ENCODE results near the gene MRPS34.

The MRPS34 gene

DNA sequence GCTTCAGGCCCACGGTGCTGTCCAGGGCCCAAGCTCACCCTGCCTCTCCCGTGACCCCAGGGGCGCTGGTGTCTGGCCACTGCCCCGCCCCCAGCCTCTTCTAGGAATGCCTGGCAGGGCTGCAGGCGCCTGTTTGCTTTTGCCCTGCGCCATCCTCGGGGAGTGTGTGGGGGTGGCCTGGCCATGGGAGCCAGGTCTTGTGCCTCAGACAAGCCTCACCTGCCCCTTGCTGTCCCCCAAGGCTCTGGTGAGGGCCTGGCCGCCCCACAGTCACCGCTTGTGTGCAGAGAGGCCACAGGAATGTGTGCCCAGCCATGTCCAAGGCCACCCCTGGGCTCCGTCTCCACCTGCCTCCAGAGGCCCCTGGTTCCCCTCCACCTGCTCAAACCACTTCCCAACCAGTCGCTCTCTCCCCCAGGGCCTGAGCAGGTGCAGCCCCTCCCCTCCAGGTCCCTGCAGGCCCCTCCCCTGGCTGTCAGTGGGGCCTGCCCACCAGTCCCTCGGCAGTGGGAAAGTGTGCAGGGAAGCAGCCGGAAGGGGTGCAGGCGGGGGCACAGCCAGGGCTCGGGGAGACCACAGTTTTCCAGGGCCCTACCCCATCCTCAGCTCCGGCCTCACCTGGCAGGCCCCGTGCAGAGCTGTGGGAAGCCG is 21.4 kb upstream of the MRPS34 start:
- DNase-seq = no peak

DNA sequence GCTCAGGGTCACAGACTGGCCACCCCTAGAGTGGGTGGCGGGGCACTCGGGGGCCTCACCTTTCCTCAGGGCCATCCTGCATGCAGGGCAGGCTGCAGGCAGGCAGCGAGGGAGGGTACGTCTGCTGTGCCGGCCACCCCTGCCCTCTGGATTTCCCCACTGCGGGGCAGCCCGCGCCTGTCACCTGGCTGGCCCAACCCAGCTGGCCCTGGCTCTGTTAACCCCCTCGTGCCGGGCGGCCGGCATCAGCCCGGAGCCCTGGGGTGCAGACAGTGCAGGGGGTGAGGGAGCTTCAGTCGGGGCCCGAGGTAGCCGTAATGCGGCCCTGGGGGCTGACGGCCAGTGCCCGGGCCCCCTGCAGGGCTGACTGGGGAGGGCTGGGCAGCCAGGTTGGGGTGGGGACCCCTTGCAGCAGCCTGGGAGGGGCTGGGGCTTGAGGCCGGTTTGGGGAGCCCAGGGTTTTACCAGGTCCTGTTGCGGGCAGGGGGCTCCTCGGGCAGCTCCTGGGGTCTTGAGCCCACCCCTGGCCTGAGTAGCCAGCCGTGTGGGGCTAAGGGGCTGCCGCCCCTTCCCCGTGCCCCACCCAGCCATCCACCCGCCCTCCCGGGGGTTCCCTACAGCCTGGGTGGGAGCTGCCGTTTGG is 20.8 kb upstream of the MRPS34 start, which contains the start of gene IGFALS:
TSS of gene IGFALS (minus strand) at position 128 of the 643 bp plus-strand sequence. CDS start at position 75, 53 bp downstream.
- no peak for DNase-seq

DNA sequence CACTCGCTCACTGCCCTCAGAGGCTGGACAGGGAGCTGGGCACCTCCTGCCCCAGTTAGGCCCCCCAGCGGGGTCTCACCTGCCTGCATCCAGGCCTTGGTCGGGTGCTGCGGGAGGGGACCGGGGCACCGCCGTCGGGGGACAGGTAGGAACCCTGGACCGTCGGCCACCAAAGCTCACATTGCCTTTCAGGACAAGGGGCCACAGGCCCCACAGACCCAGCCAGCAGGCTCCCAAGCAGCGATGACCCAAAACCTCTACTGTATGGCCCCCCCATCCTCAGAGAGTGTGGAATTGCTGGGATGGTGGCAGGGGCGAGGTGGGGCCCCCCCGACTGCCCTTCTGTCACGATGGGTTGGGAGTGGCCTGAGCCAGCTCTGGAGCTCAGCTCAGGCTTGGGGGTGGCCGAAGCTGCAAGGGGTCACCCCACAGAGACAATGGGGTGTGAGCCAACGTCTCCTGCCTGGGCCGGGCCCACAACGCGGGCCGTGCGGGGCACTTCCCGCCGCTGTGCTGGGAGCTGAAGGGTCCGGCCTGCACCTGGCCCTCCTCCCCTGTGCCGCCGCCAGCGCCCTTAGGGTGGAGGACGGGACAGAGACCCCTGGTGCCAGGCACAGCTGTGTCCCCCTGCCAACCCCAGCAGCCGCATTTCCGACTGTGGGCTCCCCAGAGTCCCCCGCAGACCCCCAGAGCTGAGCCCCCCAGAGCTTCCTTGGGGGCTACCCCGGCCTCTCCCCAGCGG is 20.1 kb upstream of the MRPS34 start:
- DNase-seq = no peak

DNA sequence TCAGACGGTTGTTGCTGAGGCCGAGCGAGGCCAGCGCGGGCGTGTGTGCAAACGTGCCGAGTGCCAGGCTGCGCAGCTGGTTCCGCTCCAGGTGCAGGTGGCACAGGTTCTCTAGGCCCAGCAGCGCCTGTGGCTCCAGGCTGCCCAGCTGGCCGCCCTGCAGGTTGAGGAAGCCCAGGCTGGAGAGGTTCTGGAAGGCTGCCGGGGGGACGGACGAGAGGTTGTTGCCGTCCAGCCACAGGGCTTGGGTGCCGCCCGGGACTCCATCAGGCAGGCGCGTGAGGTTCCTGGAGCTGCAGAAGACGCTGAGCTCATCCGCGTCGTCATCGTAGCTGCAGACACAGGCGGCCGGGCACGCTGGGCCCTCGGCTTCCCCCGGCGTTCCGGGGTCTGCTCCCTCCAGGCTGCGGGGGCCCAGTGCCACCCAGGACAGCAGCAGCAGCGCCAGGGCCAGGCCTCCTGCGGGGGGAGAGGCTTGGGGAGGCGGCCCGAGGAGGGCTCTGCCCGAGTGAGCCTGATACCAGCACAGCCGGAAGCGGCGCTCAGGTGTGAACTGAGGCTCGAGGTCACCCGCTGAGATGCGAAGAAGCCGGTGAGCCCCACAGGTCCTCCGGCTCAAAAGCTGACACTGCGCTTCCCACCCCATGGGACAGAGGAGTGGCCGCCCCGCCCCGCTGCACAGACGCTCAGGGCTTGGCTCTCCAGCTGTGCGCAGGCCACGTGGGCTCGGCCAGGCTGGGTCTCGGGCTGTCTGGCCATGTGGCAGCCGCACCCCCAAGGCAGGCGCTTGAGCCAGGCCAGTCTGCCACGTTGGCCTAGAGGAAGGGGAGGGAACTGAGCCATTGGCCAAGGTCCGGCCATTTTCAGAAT is 19.2 kb upstream of the MRPS34 start:
- DNase-seq = no peak

DNA sequence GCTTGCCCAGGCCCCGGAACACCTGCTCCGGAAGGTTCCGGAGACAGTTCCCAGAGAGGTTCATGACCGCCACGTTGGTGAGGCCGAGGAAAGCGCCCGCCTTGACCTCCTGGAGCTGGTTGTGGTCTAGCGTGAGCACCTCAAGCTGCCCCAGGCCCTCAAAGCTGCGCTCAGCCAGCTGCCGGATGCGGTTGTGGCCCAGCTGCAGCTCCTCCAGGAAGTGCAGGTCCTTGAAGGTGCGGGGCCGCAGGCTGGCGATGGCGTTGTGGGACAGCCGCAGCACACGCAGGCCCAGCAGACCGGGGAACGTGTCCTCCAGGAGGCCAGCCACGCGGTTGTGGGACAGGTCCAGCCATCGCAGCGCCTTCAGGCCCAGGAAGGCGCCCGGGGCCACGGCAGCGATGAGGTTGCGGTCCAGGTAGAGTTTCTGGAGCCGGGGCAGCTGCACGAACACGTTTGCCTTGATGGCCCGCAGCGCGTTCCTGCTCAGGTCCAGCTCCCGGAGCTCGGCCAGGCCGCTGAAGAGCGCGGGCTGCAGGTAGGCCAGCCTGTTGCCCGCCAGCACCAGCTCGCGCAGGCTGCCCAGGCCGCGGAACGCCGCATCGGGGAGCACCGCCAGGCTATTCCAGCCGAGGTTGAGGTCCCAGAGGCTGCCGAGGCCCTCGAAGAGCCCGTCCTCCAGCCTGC is 18.5 kb upstream of the MRPS34 start:
- no peak for DNase-seq

DNA sequence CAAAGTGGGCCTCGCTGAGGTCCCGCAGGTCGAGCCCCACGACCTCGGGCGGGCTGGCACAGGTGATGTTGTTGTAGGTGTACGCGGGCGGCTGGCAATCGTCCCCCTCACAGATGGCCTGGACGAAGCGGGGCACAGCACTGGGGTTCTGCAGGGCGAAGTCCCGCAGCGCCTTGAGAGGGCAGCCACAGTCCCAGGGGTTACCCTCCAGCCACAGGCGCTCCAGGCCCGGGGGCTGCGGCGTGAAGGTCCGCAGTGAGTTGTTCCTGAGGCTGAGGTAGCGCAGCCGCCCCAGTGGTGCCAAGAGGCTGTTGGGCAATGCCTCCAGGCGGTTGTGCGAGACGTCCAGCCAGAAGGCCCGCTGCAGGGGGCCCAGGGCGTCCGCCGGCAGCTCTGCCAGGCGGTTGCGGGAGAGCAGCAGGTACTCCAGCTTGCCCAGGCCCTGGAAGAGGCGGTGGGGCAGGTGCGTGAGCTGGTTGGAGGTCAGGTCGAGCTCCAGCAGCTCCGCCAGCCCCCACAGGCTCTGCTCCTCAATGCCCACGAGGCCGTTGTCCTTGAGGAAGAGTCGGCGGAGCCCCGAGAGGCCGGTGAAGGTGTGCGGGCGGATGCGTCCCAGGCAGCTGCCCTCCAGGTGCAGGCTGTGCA is 17.8 kb upstream of the MRPS34 start:
- DNase-seq = no peak

DNA sequence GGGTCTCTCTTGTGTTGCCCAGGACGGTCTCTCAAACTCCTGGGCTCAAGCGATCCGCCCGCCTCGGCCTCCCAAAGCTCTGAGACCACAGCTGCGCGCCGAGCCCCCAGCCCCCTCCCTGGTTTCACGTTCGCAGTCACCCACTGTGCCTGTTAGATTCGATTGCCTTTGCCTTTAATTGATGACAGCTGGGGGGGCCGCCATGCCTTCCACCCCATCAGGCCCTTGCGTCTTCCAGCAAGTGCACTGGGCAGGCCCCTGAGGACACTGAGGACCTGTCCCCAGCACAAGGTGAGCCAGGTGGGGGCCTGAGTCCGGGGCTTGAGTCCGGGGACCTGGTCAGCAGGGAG is 17.3 kb upstream of the MRPS34 start:
- DNase-seq = no peak

DNA sequence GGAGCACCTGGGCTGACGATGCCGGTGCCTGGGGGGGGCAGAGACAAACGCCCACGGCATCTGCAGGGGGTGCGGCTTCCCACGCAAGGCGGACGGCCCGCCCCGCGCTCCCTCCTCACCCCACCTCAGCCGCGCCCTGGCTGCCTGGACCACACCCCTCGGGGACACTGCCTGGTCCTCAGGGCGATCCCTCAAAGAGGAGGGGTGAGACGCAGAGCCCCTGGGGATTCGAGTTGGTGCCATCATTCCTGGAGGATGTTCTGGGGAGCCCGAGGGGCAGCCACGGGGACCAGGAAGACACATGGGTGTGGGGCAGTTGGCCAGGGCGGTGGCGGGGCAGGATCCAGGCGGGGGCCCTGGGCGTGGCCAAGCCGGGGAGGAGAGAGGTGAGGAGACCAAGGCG is 16.7 kb upstream of the MRPS34 start:
- no peak for DNase-seq

DNA sequence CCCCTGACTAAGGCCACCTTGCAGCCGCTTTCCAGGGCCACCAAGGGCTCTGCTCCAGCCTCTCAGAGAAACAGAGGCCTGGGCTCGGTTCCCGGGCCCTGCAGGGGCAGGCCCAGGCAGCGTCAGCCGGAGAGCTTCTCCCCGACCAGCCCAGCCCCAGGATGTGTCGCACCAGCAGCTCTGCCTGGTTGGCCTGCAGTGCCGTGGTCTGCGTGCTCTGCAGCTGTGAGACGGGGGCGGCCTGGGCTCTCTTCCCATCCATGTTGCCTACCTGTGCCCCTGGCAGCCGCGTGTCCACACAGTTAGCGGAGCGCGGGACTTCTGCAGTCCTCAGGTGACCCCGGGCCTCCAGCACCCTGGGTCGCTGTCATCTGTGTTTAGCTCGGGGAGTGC is 15.8 kb upstream of the MRPS34 start:
- DNase-seq = no peak

DNA sequence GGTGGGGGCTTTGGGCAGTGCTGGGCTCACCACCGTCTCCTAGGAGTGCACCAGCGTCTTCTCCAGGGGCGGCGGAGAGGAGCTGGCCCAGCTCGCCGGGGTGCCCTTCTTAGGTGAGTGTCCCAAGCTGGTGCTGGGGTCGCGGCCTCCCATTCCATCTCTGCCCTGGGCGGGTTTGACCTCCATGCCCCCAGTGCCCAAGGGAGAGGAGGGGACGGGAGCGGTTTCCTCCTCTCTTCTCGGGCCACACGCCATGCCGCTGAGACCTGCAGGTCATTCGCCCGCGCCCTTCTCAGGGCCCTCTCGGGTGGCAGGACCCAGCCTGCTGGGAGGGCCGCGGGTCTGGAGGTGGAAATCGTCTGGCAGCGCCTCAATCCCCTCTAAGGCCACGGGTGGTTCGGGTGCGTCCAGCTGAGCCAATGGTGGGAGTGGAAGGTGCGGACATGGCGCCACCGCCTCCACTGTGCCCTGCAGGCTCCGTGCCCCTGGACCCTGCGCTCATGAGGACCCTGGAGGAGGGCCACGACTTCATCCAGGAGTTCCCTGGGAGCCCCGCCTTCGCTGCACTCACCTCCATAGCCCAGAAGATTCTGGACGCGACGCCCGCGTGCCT is 15.3 kb upstream of the MRPS34 start:
- DNase-seq = no peak

DNA sequence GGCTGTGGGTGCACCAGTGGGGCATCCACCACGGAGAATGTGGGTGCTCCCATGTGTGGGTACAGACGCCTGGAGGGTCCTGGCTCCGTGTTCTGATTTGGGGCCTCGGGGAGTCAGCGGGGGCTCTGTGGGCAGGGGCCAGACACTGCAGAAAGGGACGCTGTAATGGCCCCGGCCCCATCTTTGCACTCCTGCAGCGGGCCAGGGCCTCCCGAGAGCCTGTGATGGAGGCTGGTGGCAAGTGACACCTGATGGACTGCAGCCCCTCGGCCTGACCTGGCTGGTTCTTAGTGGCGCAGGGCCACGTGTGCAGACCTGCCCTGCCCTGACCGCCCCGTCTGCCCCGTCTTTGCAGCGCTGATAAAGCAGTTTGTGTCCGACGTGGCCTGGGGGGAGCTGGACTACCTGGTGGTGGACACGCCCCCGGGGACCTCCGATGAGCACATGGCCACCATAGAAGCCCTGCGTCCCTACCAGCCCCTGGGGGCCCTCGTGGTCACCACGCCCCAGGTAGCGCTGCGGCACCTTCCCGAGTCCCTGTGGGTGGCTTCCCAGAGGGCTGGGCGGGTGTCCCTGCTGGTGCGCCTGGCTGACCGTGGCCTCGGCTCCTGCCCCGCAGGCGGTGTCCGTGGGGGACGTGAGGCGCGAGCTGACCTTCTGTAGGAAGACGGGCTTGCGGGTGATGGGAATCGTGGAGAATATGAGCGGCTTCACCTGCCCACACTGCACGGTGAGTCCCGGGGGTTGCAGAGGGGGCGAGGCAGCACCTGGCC is 14.6 kb upstream of the MRPS34 start:
- DNase-seq = no peak

DNA sequence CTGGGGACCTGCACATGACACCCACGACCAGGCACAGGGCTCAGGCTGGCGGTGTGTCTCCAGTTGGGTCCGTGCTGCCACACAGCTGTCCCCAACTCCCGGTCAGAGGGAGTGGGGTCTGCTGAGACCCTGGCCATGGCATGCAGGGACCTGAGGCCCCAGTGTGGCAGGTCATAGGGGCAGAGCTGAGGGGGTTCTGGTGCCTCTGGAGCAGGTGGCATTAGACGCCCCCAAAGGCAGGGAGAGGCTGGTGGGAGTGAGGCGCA is 14.1 kb upstream of the MRPS34 start:
- no peak for DNase-seq

DNA sequence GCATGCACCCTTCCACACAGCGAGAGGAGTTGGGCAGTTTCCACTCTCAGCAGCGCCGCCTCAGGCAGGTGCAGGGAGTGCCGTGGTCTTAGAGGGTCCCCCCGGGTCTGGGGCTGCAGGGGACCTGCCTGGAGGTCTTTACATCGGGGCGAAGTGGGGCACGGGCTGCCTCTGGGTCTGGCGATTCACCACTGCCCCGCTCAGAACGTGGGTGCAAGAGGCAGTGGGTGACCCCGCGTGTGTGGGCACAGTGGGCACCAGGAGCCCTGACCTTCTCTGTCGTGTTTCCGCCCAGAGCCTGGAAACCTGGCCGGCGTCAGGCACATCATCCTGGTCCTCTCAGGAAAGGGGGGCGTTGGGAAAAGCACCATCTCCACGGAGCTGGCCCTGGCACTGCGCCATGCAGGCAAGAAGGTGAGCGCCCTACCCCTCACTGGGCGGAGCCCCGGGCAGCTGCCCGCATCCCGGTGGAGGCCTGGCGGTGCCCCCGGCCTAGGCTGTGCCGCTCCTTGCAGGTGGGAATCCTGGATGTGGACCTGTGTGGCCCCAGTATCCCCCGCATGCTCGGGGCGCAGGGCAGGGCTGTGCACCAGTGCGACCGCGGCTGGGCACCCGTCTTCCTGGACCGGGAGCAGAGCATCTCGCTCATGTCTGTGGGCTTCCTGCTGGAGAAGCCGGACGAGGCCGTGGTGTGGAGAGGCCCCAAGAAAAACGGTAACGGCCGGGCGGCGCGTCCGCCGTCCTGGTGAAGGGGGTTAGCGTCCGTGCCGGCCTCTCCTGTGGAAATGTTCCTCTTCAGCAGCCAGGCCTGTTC is 13.5 kb upstream of the MRPS34 start:
- no peak for DNase-seq

DNA sequence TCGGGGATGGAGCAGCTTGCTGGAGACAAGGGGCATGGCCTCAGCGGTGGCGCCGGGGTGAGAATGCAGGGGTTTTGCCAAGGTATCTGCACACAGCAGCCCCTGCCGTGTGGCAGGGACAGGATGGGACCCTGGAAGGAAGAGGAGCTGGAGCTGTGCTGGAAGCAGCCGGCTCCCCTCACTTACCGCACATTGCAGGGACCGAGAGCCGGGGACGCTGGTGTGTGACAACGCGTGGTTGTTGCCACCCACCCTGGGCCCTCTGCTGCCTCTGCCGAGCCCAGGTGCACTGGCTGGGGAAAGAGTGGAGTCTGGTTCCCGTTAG is 12.9 kb upstream of the MRPS34 start:
- DNase-seq = no peak

DNA sequence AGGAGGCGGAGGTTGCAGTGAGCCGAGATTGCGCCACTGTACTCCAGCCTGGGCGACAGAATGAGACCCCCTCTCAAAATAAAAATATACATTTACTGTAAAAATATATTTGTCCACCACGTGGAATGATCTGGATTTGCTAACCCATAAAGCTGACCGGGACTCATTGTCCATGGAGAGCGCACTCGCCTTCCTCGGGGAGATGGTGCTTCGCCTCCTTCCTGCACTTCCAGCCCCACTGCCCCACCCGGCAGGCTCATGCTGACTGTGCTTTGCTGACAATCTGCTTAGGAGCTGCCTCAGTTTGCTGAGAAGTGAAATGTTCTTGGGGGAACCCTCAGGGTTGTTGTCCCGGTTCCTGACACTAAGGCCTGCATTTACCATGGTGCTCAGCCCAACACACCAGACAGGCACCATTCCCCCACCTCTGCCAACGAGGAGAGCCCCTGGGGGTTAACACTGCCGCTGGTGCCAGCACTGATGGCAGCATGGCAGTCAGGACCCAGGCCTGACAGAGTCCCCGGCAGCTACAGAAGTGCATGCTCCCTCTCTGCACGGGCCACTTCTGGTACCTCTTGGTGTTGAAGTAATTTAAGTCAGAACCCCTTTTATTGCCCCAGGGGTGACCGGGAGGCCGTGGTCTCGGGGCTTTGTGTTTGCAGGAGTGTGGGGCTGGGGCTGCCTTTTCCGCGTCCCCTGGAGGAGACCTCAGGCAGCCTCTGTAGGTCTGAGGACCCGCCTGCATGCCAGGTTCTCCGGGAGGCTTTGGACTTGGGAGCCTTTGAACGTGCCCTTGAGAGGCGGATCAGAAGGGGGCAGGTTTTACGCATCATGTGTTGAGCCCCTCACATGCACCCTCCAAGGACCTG is 12.3 kb upstream of the MRPS34 start:
- DNase-seq = no peak

DNA sequence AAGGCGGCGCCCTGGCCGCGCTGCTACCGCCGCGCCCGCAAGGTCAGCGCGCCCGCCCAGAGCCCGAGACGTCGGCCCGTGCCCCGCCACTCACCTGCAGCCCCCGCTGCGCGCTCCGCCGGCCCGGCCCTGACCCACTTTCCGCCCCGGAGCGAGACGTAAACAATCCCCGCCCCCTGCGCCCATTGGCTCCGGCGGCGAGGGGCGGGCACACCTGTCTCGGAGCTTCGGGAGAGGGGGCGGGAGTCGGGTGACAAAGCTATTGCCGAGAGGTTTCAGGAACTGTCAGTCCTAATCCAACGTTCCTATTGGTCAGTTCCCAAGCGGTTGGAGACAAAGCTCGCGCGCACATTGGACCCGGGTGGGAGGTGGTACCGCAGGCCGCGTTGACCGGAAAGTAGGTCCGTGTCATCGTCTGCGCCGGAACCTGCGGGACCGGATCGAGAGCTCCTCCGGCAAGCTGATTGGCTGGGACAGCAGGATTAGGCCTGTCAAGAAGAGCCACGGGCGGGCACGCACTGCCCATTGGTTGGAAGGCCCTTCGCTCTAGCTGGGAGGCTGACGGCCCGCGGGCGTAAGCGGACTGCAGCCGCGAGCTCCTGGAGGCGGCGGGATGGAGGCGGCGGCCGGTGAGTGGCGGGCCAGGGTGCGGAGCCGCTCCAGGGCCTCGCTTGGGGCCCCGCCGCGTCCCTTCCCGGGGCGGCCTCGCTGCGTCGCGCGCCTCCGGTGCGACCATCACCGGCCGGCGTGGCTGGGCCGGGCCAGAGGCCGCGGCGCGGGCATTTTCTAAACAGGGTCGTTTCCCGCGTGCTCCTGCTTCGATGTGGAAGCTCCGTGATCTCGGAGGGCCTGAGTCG is 9.7 kb upstream of the MRPS34 start, which contains the start of the genes NUBP2 and SPSB3:
TSS of gene NUBP2 (plus strand) at position 553 of the 857 bp plus-strand sequence. CDS start at position 614, 61 bp downstream.
TSS of gene SPSB3 (minus strand) at position 164 of the 857 bp plus-strand sequence. CDS start 1,088 bp downstream, outside the sequence.
- peak; percentile 100 for DNase-seq

DNA sequence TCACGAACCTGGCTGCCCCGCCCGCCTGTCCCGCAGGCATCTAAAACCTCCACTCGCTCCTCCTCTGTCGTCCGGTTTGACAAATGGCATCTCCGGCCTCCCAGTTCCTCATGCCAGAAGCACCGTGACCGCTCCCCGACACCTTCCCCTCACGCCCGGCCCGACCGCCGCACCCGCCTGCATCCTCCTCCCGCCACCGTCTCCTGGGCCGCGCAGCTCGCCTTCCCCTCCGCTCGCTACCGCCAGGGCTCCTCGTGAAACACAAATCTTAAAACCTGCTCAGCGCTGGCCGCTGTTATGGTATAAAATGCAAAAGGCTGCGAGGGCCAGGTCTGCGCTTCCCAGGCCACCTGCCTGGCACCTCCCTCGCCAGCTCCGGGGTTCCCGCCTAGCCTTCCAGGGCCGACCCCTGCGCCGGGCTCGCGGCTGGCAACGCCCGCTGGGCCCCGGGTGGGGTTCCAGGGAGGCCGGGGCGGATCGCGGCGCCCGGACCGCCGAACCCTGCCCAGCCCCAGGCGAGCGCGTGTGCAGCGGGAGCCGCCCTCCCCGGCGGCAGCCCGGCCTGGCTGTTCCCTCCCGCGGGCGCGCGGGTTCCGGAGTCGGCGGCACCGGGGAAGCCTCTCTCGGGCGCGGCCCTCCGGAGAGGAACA is 8.9 kb upstream of the MRPS34 start:
- peak; percentile 27 for DNase-seq

DNA sequence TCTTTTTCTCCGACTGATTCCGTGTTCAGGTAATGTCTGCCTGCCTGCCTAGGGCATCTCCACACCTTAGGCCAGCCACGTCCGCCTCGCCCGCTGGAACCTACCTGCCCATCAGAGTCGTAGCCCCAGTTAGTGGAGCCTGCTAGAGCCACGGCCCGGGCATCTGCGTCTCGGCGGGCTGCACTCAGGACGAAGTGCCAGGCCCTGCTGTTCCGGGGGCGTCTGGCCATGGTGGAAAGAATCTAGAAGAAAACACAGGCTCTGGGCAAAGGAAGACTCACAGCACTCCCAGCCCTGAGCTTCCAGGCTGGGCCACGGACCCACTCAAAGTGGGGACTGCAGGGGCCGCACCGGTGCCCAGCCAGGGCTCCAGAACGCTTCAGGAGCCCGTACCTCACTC is 8.3 kb upstream of the MRPS34 start:
- no peak for DNase-seq
